Brain microvascular endothelial cell (primary cell): Measurements from ENCODE around the gene PGGT1B.

Source experiments
- DNase-seq: peaks from one replicate; pipeline ENCODE4 v3.0.0-alpha.2; 2020
- H3K27ac ChIP-seq: fragments of 250-450 bp; sonication (Bioruptor Pico); 2 replicates; pipeline ENCODE4 v1.5.1; 2020; ENCODE audit warnings: mild to moderate bottlenecking, moderate library complexity
- H3K27me3 ChIP-seq: fragments of 250-450 bp; sonication (Bioruptor Pico); replicated peaks from 2 replicates; pipeline ENCODE4 v1.5.1; 2020; ENCODE audit warnings: mild to moderate bottlenecking
- H3K36me3 ChIP-seq: fragments of 250-450 bp; sonication (Bioruptor Pico); replicated peaks from 2 replicates; pipeline ENCODE4 v1.5.1; 2020; ENCODE audit warnings: mild to moderate bottlenecking
- H3K4me3 ChIP-seq: 2 replicates; pipeline ENCODE4 v1.5.1; 2011; ENCODE audit warnings: low read depth, mild to moderate bottlenecking, control low read depth, low read length, moderate library complexity
- CTCF ChIP-seq: IDR thresholded peaks from 2 replicates; pipeline ENCODE4 v1.5.1; 2011; ENCODE audit warnings: low read depth, mild to moderate bottlenecking, moderate library complexity, low read length, control low read depth, inconsistent platforms; ENCODE audit errors: missing control alignments
- in situ Hi-C: cut with HindIII; loops from 2 replicates; pipeline ENCODE4 v1.10.0; 2017; ENCODE audit warnings: low sequenced_read_pairs, low pct_ligation_motif_present

The PGGT1B gene

GRCh38 chr5:115236599-115236998 lies 26.1 kb downstream of the PGGT1B start:
- no peak for TF ChIP-seq CTCF
- in situ Hi-C loops: no loop called here
- no peak for DNase-seq
- no peak overlapping the region for H3K27ac ChIP-seq
- H3K27me3 ChIP-seq: no peaks in the 10 kb centered on the region
- peaks cover 14% of the 10 kb centered on the region for H3K36me3 ChIP-seq
- H3K4me3 ChIP-seq: no peak overlapping the region

DNA sequence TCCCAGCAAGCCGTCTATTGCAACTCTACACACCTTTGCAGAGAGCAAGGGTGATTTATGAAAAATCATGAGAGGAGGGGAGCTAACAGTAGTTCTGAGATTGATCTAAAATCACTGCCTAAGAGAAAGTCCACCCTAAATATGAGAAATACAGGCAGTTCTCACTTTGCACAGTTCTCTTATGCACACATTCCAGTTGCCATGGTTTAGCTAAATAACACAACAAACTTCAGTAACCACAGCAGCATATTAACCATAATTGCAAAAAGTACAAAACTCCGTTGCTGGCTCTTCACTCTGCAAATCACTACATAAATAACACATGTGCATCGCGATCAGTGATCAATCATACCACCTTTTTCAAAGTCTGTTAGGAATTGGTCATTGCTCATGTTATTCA lies 31.1 kb downstream of the PGGT1B start:
- in situ Hi-C loops: no loop called here
- H3K4me3 ChIP-seq: no peak overlapping the region
- no peak for DNase-seq
- H3K27ac ChIP-seq: no peak overlapping the region
- no peak for TF ChIP-seq CTCF
- no peaks in the 10 kb centered on the region for H3K27me3 ChIP-seq
- peaks cover 2% of the 10 kb centered on the region for H3K36me3 ChIP-seq

- DNase-seq: no peak
- Histone ChIP-seq H3K36me3 (peaks cover 2% of the 10 kb centered on the region), H3K4me3 (no peak overlapping the region), H3K27me3 (no peaks in the 10 kb centered on the region), H3K27ac (no peak overlapping the region)
- TF ChIP-seq CTCF: no peak
- in situ Hi-C loops: no loop called here
These were observed 33.1 kb downstream of the PGGT1B start for GRCh38 chr5:115229606-115230005.

- Histone ChIP-seq H3K27me3 (no peaks in the 10 kb centered on the region), H3K36me3 (peaks cover 2% of the 10 kb centered on the region), H3K4me3 (no peak overlapping the region), H3K27ac (no peak overlapping the region)
- TF ChIP-seq CTCF: no peak
- no peak for DNase-seq
- in situ Hi-C loops: no loop called here
These were observed 35.4 kb downstream of the PGGT1B start for GRCh38 chr5:115227281-115227680.

DNA sequence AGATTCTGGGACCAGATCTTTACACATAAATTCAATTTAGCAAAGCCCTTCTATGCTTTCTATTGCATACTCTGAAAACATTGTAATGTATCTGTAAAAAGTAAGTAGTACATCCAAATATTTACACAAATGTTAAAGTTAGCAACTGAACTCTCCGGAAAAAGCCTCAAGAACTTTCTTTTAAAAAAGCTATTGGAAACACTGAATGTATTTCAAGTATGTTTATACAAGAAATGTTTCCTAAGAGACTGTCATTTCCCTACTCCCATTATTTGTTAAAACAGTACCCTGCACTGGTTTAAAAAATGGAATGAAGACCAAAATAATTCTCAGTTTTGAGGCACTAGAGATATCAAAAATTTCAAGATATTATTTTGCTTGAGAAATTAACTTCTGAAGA lies 48.1 kb downstream of the PGGT1B start:
- H3K27ac ChIP-seq: no peak overlapping the region
- H3K4me3 ChIP-seq: no peak overlapping the region
- in situ Hi-C loops: no loop called here
- no peak for TF ChIP-seq CTCF
- H3K36me3 ChIP-seq: no peaks in the 10 kb centered on the region
- H3K27me3 ChIP-seq: no peaks in the 10 kb centered on the region
- no peak for DNase-seq

- no peak overlapping the region for H3K4me3 ChIP-seq
- no peaks in the 10 kb centered on the region for H3K36me3 ChIP-seq
- no peak for TF ChIP-seq CTCF
- in situ Hi-C loops: no loop called here
- no peak overlapping the region for H3K27ac ChIP-seq
- DNase-seq: no peak
- H3K27me3 ChIP-seq: no peaks in the 10 kb centered on the region
These were observed 53.4 kb downstream of the PGGT1B start for GRCh38 chr5:115209279-115209678.
